Stimulated activated naive CD4-positive, alpha-beta T cell (primary cell): ENCODE measurements around the gene MBOAT2.

Source experiments
- DNase-seq, 6 experiments: peaks; one replicate each; lab custom pipeline; 2025; lab: John Stamatoyannopoulos, UW

Gene MBOAT2

GRCh38 chr2:8858264-8858663 lies 145.2 kb downstream of the MBOAT2 start:
- no peak for DNase-seq

GRCh38 chr2:8857709-8858108 lies 145.8 kb downstream of the MBOAT2 start:
- DNase-seq = no peak

GRCh38 chr2:8856176-8856575 lies 147.3 kb downstream of the MBOAT2 start:
- no peak for DNase-seq

- DNase-seq = no peak
Observed at GRCh38 chr2:8855010-8855409, 148.5 kb downstream of the MBOAT2 start.

GRCh38 chr2:8853426-8853825 lies 150.1 kb downstream of the MBOAT2 start:
- DNase-seq = no peak

GRCh38 chr2:8851811-8852560 lies 151.5 kb downstream of the MBOAT2 start:
- DNase-seq = no peak

- DNase-seq = no peak
Observed at GRCh38 chr2:8850845-8851487, 152.5 kb downstream of the MBOAT2 start.

GRCh38 chr2:8849327-8849726 lies 154.2 kb downstream of the MBOAT2 start:
- DNase-seq = no peak

GRCh38 chr2:8848328-8849100 lies 155.0 kb downstream of the MBOAT2 start:
- DNase-seq = no peak

- DNase-seq = no peak
Observed at GRCh38 chr2:8847400-8847799, 156.1 kb downstream of the MBOAT2 start.

- DNase-seq = no peak
Observed at GRCh38 chr2:8841932-8842331, 161.6 kb downstream of the MBOAT2 start.

- no peak for DNase-seq
Observed at GRCh38 chr2:8840475-8841091, 162.9 kb downstream of the MBOAT2 start.

- no peak for DNase-seq
Observed at GRCh38 chr2:8839189-8839965, 164.1 kb downstream of the MBOAT2 start.

GRCh38 chr2:8837795-8838140 lies 165.7 kb downstream of the MBOAT2 start:
- DNase-seq = peak in 1 of 6 experiments; percentile 14

- peak; percentile 80 to 92 (median 84) for DNase-seq
Observed at GRCh38 chr2:8836971-8837794, 166.3 kb downstream of the MBOAT2 start, which contains the start of gene KIDINS220. TSS of gene KIDINS220 (minus strand) at chr2:8837613. CDS start at chr2:8827093, 10,520 bp downstream.

GRCh38 chr2:8835279-8835678 lies 168.2 kb downstream of the MBOAT2 start:
- no peak for DNase-seq

GRCh38 chr2:8833853-8834252 lies 169.6 kb downstream of the MBOAT2 start:
- DNase-seq = no peak

GRCh38 chr2:8831516-8831915 lies 172.0 kb downstream of the MBOAT2 start:
- no peak for DNase-seq

- DNase-seq = no peak
Observed at GRCh38 chr2:8827729-8828128, 175.8 kb downstream of the MBOAT2 start.

- DNase-seq = no peak
Observed at GRCh38 chr2:8822218-8822617, 181.3 kb downstream of the MBOAT2 start.
